ENCODE data around the gene KLHL6. TPM values are rescaled to one million over a fixed set of nuclear protein-coding genes. Genes with fewer than 3 reads are reported as not detected.
A peak's percentile ranks its signal among the peaks of the same experiment; 100 is the strongest.

KLHL6 gene
- total and polyA plus RNA-seq, 3 experiments from 2014 or later = 9.1 to 31.3 (median 31.0) TPM

- peaks cover 0 to 24% (median 8%) of the 10 kb centered on the region in 3 donors for H3K36me3 Mint-ChIP-seq
- no peaks in the 10 kb centered on the region for H3K9me3 ChIP-seq (ENCODE audit: low read length)
- H3K27me3 ChIP-seq (ENCODE audit: insufficient read depth, low read length, poor library complexity, severe bottlenecking) = no peaks in the 10 kb centered on the region
- no peak for DNase-seq
- H3K36me3 ChIP-seq (ENCODE audit: insufficient read depth, low read length) = no peaks in the 10 kb centered on the region
- H3K9me3 Mint-ChIP-seq = no peaks in the 10 kb centered on the region
- no peak overlapping the region for H3K4me3 ChIP-seq (ENCODE audit: low read length)
- H3K4me1 ChIP-seq (ENCODE audit: insufficient read depth, low read length) = peaks cover 44% of the 10 kb centered on the region
- POLR2A ChIA-PET = no interaction called here
- CTCF ChIA-PET = interaction anchor here (1.0 to 1.5 kb wide), 3 partner anchors 8 to 22 kb away, joined by 3 to 4 read pairs (median 3); no protein-coding TSS in a partner anchor
- H3K27me3 Mint-ChIP-seq = peaks cover 0 to 2% of the 10 kb centered on the region in 2 donors
- peaks cover 49 to 85% (median 63%) of the 10 kb centered on the region in 3 donors for H3K4me1 Mint-ChIP-seq
- H3K4me3 Mint-ChIP-seq = no peak overlapping the region
- H3K27ac ChIP-seq (ENCODE audit: low read depth, low read length) = no peak overlapping the region
- peak overlapping the region in 1 of 8 donors; percentile 43 for H3K27ac Mint-ChIP-seq
Observed at GRCh38 chr3:183537295-183537730, 18.2 kb downstream of the KLHL6 start.

- Histone ChIP-seq H3K4me1 (ENCODE audit: insufficient read depth, low read length) (peaks cover 34% of the 10 kb centered on the region), H3K4me3 (ENCODE audit: low read length) (no peak overlapping the region), H3K36me3 (ENCODE audit: insufficient read depth, low read length) (no peaks in the 10 kb centered on the region), H3K27ac (ENCODE audit: low read depth, low read length) (no peak overlapping the region), H3K27me3 (ENCODE audit: insufficient read depth, low read length, poor library complexity, severe bottlenecking) (no peaks in the 10 kb centered on the region), H3K9me3 (ENCODE audit: low read length) (no peaks in the 10 kb centered on the region)
- Mint-ChIP-seq H3K4me1 (peaks cover 39 to 79% (median 60%) of the 10 kb centered on the region in 3 donors), H3K27ac (peak overlapping the region in 2 of 8 donors; percentile 13 to 53), H3K4me3 (no peak overlapping the region), H3K36me3 (peaks cover 0 to 26% (median 7%) of the 10 kb centered on the region in 3 donors), H3K27me3 (peaks cover 0 to 1% of the 10 kb centered on the region in 2 donors), H3K9me3 (no peaks in the 10 kb centered on the region)
- CTCF ChIA-PET = no interaction called here
- no peak for DNase-seq
- POLR2A ChIA-PET = no interaction called here
Observed at GRCh38 chr3:183536238-183536880, 19.1 kb downstream of the KLHL6 start.

GRCh38 chr3:183534249-183534648, 21.3 kb downstream of the KLHL6 start:
- DNase-seq = no peak
- Mint-ChIP-seq H3K4me3 (peak overlapping the region in 1 of 7 donors; percentile 8), H3K27ac (peak overlapping the region in 3 of 8 donors; percentile 19 to 36 (median 27)), H3K27me3 (peaks cover 0 to 1% of the 10 kb centered on the region in 2 donors), H3K36me3 (peaks cover 0 to 31% (median 5%) of the 10 kb centered on the region in 3 donors), H3K4me1 (peaks cover 23 to 72% (median 42%) of the 10 kb centered on the region in 3 donors), H3K9me3 (no peaks in the 10 kb centered on the region)
- no peak overlapping the region for H3K4me3 ChIP-seq (ENCODE audit: low read length)
- H3K36me3 ChIP-seq (ENCODE audit: insufficient read depth, low read length) = no peaks in the 10 kb centered on the region
- POLR2A ChIA-PET = no interaction called here
- peaks cover 19% of the 10 kb centered on the region for H3K4me1 ChIP-seq (ENCODE audit: insufficient read depth, low read length)
- CTCF ChIA-PET = no interaction called here
- no peaks in the 10 kb centered on the region for H3K9me3 ChIP-seq (ENCODE audit: low read length)
- no peaks in the 10 kb centered on the region for H3K27me3 ChIP-seq (ENCODE audit: insufficient read depth, low read length, poor library complexity, severe bottlenecking)
- no peak overlapping the region for H3K27ac ChIP-seq (ENCODE audit: low read depth, low read length)

GRCh38 chr3:183533412-183534132, 21.9 kb downstream of the KLHL6 start:
- Histone ChIP-seq H3K36me3 (ENCODE audit: insufficient read depth, low read length) (no peaks in the 10 kb centered on the region), H3K4me3 (ENCODE audit: low read length) (no peak overlapping the region), H3K4me1 (ENCODE audit: insufficient read depth, low read length) (peaks cover 12% of the 10 kb centered on the region), H3K27me3 (ENCODE audit: insufficient read depth, low read length, poor library complexity, severe bottlenecking) (no peaks in the 10 kb centered on the region), H3K27ac (ENCODE audit: low read depth, low read length) (peak overlapping the region; percentile 17), H3K9me3 (ENCODE audit: low read length) (no peaks in the 10 kb centered on the region)
- CTCF ChIA-PET = no interaction called here
- no peak for DNase-seq
- H3K4me1 Mint-ChIP-seq = peaks cover 23 to 65% (median 46%) of the 10 kb centered on the region in 3 donors
- H3K27me3 Mint-ChIP-seq = peaks cover 0 to 1% of the 10 kb centered on the region in 2 donors
- H3K9me3 Mint-ChIP-seq = no peaks in the 10 kb centered on the region
- peak overlapping the region in 7 of 8 donors; percentile 58 to 90 (median 74) for H3K27ac Mint-ChIP-seq
- POLR2A ChIA-PET = no interaction called here
- peaks cover 0 to 36% (median 7%) of the 10 kb centered on the region in 3 donors for H3K36me3 Mint-ChIP-seq
- peak overlapping the region in 2 of 7 donors; percentile 21 to 33 for H3K4me3 Mint-ChIP-seq

GRCh38 chr3:183532620-183533411, 22.7 kb downstream of the KLHL6 start:
- H3K27me3 ChIP-seq (ENCODE audit: insufficient read depth, low read length, poor library complexity, severe bottlenecking) = no peaks in the 10 kb centered on the region
- Mint-ChIP-seq H3K27me3 (peaks cover 0 to 1% of the 10 kb centered on the region in 2 donors), H3K4me3 (no peak overlapping the region), H3K9me3 (no peaks in the 10 kb centered on the region), H3K36me3 (peaks cover 2 to 44% (median 7%) of the 10 kb centered on the region in 3 donors), H3K4me1 (peaks cover 25 to 65% (median 46%) of the 10 kb centered on the region in 3 donors), H3K27ac (peak overlapping the region in 5 of 8 donors; percentile 22 to 94 (median 66))
- ChIA-PET CTCF (no interaction called here), POLR2A (no interaction called here)
- H3K4me1 ChIP-seq (ENCODE audit: insufficient read depth, low read length) = peaks cover 9% of the 10 kb centered on the region
- peak overlapping the region; percentile 17 for H3K27ac ChIP-seq (ENCODE audit: low read depth, low read length)
- H3K9me3 ChIP-seq (ENCODE audit: low read length) = no peaks in the 10 kb centered on the region
- DNase-seq = no peak
- no peak overlapping the region for H3K4me3 ChIP-seq (ENCODE audit: low read length)
- no peaks in the 10 kb centered on the region for H3K36me3 ChIP-seq (ENCODE audit: insufficient read depth, low read length)

GRCh38 chr3:183529717-183530116, 25.8 kb downstream of the KLHL6 start:
- H3K4me3 Mint-ChIP-seq = no peak overlapping the region
- H3K9me3 ChIP-seq (ENCODE audit: low read length) = no peaks in the 10 kb centered on the region
- H3K27me3 ChIP-seq (ENCODE audit: insufficient read depth, low read length, poor library complexity, severe bottlenecking) = no peaks in the 10 kb centered on the region
- peak overlapping the region in 1 of 8 donors; percentile 66 for H3K27ac Mint-ChIP-seq
- H3K4me1 Mint-ChIP-seq = peaks cover 23 to 56% (median 53%) of the 10 kb centered on the region in 3 donors
- H3K4me3 ChIP-seq (ENCODE audit: low read length) = no peak overlapping the region
- ChIA-PET POLR2A (no interaction called here), CTCF (no interaction called here)
- H3K27ac ChIP-seq (ENCODE audit: low read depth, low read length) = no peak overlapping the region
- H3K36me3 Mint-ChIP-seq = peaks cover 12 to 63% (median 17%) of the 10 kb centered on the region in 3 donors
- DNase-seq = no peak
- peaks cover 10% of the 10 kb centered on the region for H3K4me1 ChIP-seq (ENCODE audit: insufficient read depth, low read length)
- peaks cover 0 to 1% of the 10 kb centered on the region in 2 donors for H3K27me3 Mint-ChIP-seq
- peaks cover 5% of the 10 kb centered on the region for H3K36me3 ChIP-seq (ENCODE audit: insufficient read depth, low read length)
- H3K9me3 Mint-ChIP-seq = no peaks in the 10 kb centered on the region

- Histone ChIP-seq H3K36me3 (ENCODE audit: insufficient read depth, low read length) (peaks cover 5% of the 10 kb centered on the region), H3K27me3 (ENCODE audit: insufficient read depth, low read length, poor library complexity, severe bottlenecking) (no peaks in the 10 kb centered on the region), H3K9me3 (ENCODE audit: low read length) (no peaks in the 10 kb centered on the region), H3K27ac (ENCODE audit: low read depth, low read length) (no peak overlapping the region), H3K4me3 (ENCODE audit: low read length) (no peak overlapping the region), H3K4me1 (ENCODE audit: insufficient read depth, low read length) (peaks cover 7% of the 10 kb centered on the region)
- peaks cover 0 to 1% of the 10 kb centered on the region in 2 donors for H3K27me3 Mint-ChIP-seq
- H3K4me1 Mint-ChIP-seq = peaks cover 23 to 55% (median 51%) of the 10 kb centered on the region in 3 donors
- ChIA-PET POLR2A (no interaction called here), CTCF (interaction anchor here (1.1 kb wide), 1 partner anchor 8 kb away, joined by 3 read pairs; no protein-coding TSS in a partner anchor)
- H3K9me3 Mint-ChIP-seq = no peaks in the 10 kb centered on the region
- peak overlapping the region in 3 of 8 donors; percentile 23 to 66 (median 26) for H3K27ac Mint-ChIP-seq
- peaks cover 12 to 68% (median 18%) of the 10 kb centered on the region in 3 donors for H3K36me3 Mint-ChIP-seq
- H3K4me3 Mint-ChIP-seq = no peak overlapping the region
- no peak for DNase-seq
Observed at GRCh38 chr3:183529185-183529584, 26.3 kb downstream of the KLHL6 start.

All from CD8-positive, alpha-beta memory T cell (primary cell).